HepG2 (cell line): ENCODE measurements around the gene ORC4. TPM values are rescaled to one million over a fixed set of nuclear protein-coding genes. Genes with fewer than 3 reads are reported as not detected.

Source experiments
- ATAC-seq: fragments of 200-7000 bp; cut with Tn5 transposase; 3 replicates; pipeline ENCODE4 v1.9.1; 2020; ENCODE audit warnings: mild to moderate bottlenecking, moderate library complexity
- BruUV-seq: library from RNA; stranded (reverse); fragments of 400-500 nt; replicated peaks from 2 replicates; lab custom pipeline; 2021; lab: Mats Ljungman, UMichigan
- CTCF ChIA-PET: fragments of 300-600 bp; formaldehyde crosslinking; extraction: SDS; loops from one replicate; lab custom pipeline; 2021; ENCODE audit warnings: low total read pairs, inconsistent platforms, low intra/inter-chr PET ratio; lab: Yijun Ruan, JAX
- POLR2A ChIA-PET: fragments of 350-600 bp; sonication (Branson Sonifier 250); formaldehyde crosslinking; loops from one replicate; lab custom pipeline; 2020; ENCODE audit warnings: antibody characterized with exemption, inconsistent platforms; lab: Yijun Ruan, JAX
- DNase-seq: peaks from one replicate; pipeline ENCODE4 v3.0.0-alpha.2; 2015; ENCODE audit warnings: low spot score
- FAIRE-seq: peaks from 3 replicates; lab custom pipeline; 2011; peaks lifted over from hg19 to GRCh38; lab: Jason Lieb, UNC
- H2AFZ ChIP-seq: one replicate; pipeline ENCODE4 v1.6.1; 2011; ENCODE audit warnings: low read length, inconsistent platforms
- H3K27ac ChIP-seq: fragments of 300-600 bp; 3 replicates; pipeline ENCODE4 v1.8.0; 2011; ENCODE audit warnings: mixed run types, mild to moderate bottlenecking, mixed read lengths, low read length, inconsistent platforms; ENCODE audit not compliant: insufficient read depth; ENCODE audit errors: extremely low read length
- H3K27me3 ChIP-seq, 2 experiments: fragments of 200-600 bp in 1 of 2; 2 replicates in 1 of 2; 3 replicates in 1 of 2; pipeline versions ENCODE4 v1.6.0 to v1.8.0; 2011; ENCODE audit warnings: low read length in 2 of 2, mild to moderate bottlenecking in 2 of 2, moderate library complexity in 2 of 2, inconsistent platforms in 1 of 2; ENCODE audit not compliant: insufficient read depth in 2 of 2, control insufficient read depth in 1 of 2
- H3K36me3 ChIP-seq, 2 experiments: fragments of 200-600 bp in 1 of 2; replicated peaks in 1 of 2; 2 replicates in 1 of 2; 3 replicates in 1 of 2; pipeline versions ENCODE4 v1.5.1 to v1.8.0; 2011; ENCODE audit warnings: low read length in 2 of 2, inconsistent platforms in 1 of 2; ENCODE audit not compliant: insufficient read depth in 2 of 2, control insufficient read depth in 1 of 2
- H3K4me1 ChIP-seq: 2 replicates; pipeline ENCODE4 v1.5.1; 2012; ENCODE audit warnings: low read length, inconsistent platforms; ENCODE audit not compliant: insufficient read depth
- H3K4me2 ChIP-seq: 2 replicates; pipeline ENCODE4 v1.6.0; 2011; ENCODE audit warnings: low read depth, low read length, inconsistent platforms
- H3K4me3 ChIP-seq, 3 experiments: fragments of 200-600 bp in 1 of 3; sonication (generic), shearing (Covaris generic) in 1 of 3; replicated peaks in 1 of 3; 2 replicates each; pipeline ENCODE4 v1.5.1; 2011 to 2016; ENCODE audit warnings: low read length in 3 of 3, inconsistent platforms in 2 of 3, low read depth in 2 of 3, mild to moderate bottlenecking in 2 of 3, control low read depth in 1 of 3, mixed read lengths in 1 of 3; ENCODE audit not compliant: insufficient read depth in 1 of 3
- H3K79me2 ChIP-seq: one replicate; pipeline ENCODE4 v1.6.1; 2011; ENCODE audit warnings: low read length, inconsistent platforms; ENCODE audit not compliant: insufficient read depth
- H3K9ac ChIP-seq: 2 replicates; pipeline ENCODE4 v1.6.0; 2011; ENCODE audit warnings: mild to moderate bottlenecking, low read depth, low read length, inconsistent platforms; ENCODE audit not compliant: insufficient read depth
- H3K9me3 ChIP-seq: 2 replicates; pipeline ENCODE4 v1.5.1; 2012; ENCODE audit warnings: mild to moderate bottlenecking, low read length
- H4K20me1 ChIP-seq: 2 replicates; pipeline ENCODE4 v1.6.0; 2011; ENCODE audit warnings: inconsistent platforms, mild to moderate bottlenecking, low read length, moderate library complexity; ENCODE audit not compliant: insufficient read depth
- ETV5 ChIP-seq: IDR thresholded peaks from 2 replicates; pipeline ENCODE4 v1.6.1; 2018; ENCODE audit warnings: missing biosample characterization, missing genetic modification reagents, inconsistent platforms, borderline replicate concordance
- FOXP1 ChIP-seq, 2 experiments: fragments of 450-650 bp in 1 of 2; IDR thresholded peaks; 2 replicates each; pipeline ENCODE4 v1.6.1; 2017 to 2018; ENCODE audit warnings: antibody characterized with exemption in 1 of 2
- HNRNPL ChIP-seq: fragments of 200-400 bp; formaldehyde crosslinking; IDR thresholded peaks from 2 replicates; pipeline ENCODE4 v1.6.1; 2017; ENCODE audit warnings: mild to moderate bottlenecking, low read depth, low read length
- IKZF4 ChIP-seq: sonication (generic); formaldehyde crosslinking; IDR thresholded peaks from 2 replicates; pipeline ENCODE4 v1.5.1; 2020; ENCODE audit warnings: borderline replicate concordance, mild to moderate bottlenecking, low read depth, missing genetic modification reagents; ENCODE audit errors: not compliant biosample characterization
- IRF2 ChIP-seq: IDR thresholded peaks from 2 replicates; pipeline ENCODE4 v1.6.1; 2018; ENCODE audit warnings: missing genetic modification reagents, missing compliant biosample characterization
- JUN ChIP-seq: sonication (generic); formaldehyde crosslinking; IDR thresholded peaks from 2 replicates; pipeline ENCODE4 v1.4.0; 2020; ENCODE audit warnings: mild to moderate bottlenecking, missing genetic modification reagents
- MZF1 ChIP-seq: sonication (generic); formaldehyde crosslinking; IDR thresholded peaks from 2 replicates; pipeline ENCODE4 v1.8.1; 2023; ENCODE audit warnings: mild to moderate bottlenecking, missing genetic modification reagents, borderline replicate concordance
- SIX1 ChIP-seq: sonication (generic); formaldehyde crosslinking; IDR thresholded peaks from 2 replicates; pipeline ENCODE4 v1.4.0; 2020; ENCODE audit warnings: missing genetic modification reagents, borderline replicate concordance
- SNAPC4 ChIP-seq: sonication (generic); formaldehyde crosslinking; IDR thresholded peaks from 2 replicates; pipeline ENCODE4 v1.4.0; 2020; ENCODE audit warnings: mild to moderate bottlenecking, missing genetic modification reagents
- SOX6 ChIP-seq, 2 experiments: fragments of 450-650 bp in 1 of 2; sonication (generic) in 1 of 2; formaldehyde crosslinking in 1 of 2; IDR thresholded peaks; 2 replicates each; pipeline versions ENCODE4 v1.4.0 to v1.6.1; 2017 to 2020; ENCODE audit warnings: antibody characterized with exemption in 1 of 2, mild to moderate bottlenecking in 1 of 2, missing genetic modification reagents in 1 of 2
- SRSF1 ChIP-seq: fragments of 200-400 bp; formaldehyde crosslinking; optimal IDR thresholded peaks from 2 replicates; pipeline ENCODE3; 2017; ENCODE audit warnings: mild to moderate bottlenecking, low read depth, low read length, moderate library complexity
- ZFX ChIP-seq: sonication (generic); formaldehyde crosslinking; IDR thresholded peaks from 2 replicates; pipeline ENCODE4 v1.4.0; 2020; ENCODE audit warnings: mild to moderate bottlenecking, low read depth, missing genetic modification reagents, moderate library complexity
- ZNF383 ChIP-seq: sonication (generic); formaldehyde crosslinking; IDR thresholded peaks from 2 replicates; pipeline ENCODE4 v1.4.0; 2020; ENCODE audit warnings: missing genetic modification reagents, mild to moderate bottlenecking, borderline replicate concordance
- ZNF780A ChIP-seq: sonication (generic); formaldehyde crosslinking; IDR thresholded peaks from 2 replicates; pipeline ENCODE4 v1.8.0; 2022; ENCODE audit warnings: mild to moderate bottlenecking, missing genetic modification reagents, moderate library complexity
- WGBS: methylation state at CpG from one replicate; pipeline ENCODE4 v1.1.6; 2017; ENCODE audit warnings: low lambda C conversion rate; 5-methylcytosine and 5-hydroxymethylcytosine counted together
- in situ Hi-C: cut with HindIII; loops from 2 replicates; pipeline ENCODE4 v1.10.0; 2017; ENCODE audit warnings: low pct_unique_long_range_greater_than_20kb; ENCODE audit not compliant: extremely low pct_ligation_motif_present
- intact Hi-C: fragments of 100-400 bp; cut with micrococcal nuclease; formaldehyde crosslinking; loops from one replicate; pipeline ENCODE4 v1.10.0; 2022; ENCODE audit not compliant: unreplicated experiment
- polyA plus RNA-seq, 8 experiments: library from polyadenylated mRNA; depleted of rRNA in 3 of 8; stranded (reverse) in 7 of 8; unstranded in 1 of 8; fragments of >200 nt; fragmentation: Illumina TruSeq in 4 of 8; extraction: Trizol in 4 of 8; gene quantifications; 2 replicates each; pipeline versions ENCODE4 v1.2.1 to v1.2.3, GENCODE V29; 2011 to 2016; ENCODE audit warnings: low read depth in 4 of 8, missing spikeins in 1 of 8, mixed read lengths in 1 of 8; ENCODE audit not compliant: insufficient read depth in 1 of 8
- total RNA-seq, 5 experiments: library from RNA; depleted of rRNA; stranded (reverse); fragments of >200 nt; fragmentation: Illumina TruSeq; extraction: Trizol; gene quantifications; 2 replicates each; pipeline ENCODE4 v1.2.3, GENCODE V29; 2016; ENCODE audit warnings: low read depth in 1 of 5

Gene ORC4
- total and polyA plus RNA-seq, 2 of the 13 experiments (the other 11 are each of a cell fraction or from before 2014, with no cell fraction given), result 28.6 to 84.8 TPM

DNA sequence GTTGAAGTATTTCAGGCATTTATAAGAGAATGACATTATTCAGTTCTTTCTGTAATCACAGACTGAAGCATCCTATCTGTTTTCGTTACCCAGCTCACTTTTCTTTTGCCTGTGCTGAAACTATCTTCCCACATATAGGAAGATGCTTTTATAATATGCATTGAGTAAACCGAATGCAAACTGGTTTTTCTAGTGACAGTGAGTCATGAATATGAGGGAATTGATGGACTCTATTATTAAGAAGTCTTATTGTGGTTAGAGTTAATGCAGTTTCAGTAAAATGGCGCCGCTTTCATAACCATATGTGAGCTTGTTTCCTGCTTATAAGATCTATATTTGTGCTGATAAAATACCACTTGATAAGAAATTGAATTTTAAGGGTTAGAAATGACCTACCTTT is 116.5 kb downstream of the ORC4 start:
- Histone ChIP-seq H4K20me1 (no peaks in the 10 kb centered on the region), H2AFZ (no peak overlapping the region), H3K36me3 (peaks cover 3 to 13% of the 10 kb centered on the region in 2 experiments; a peak in 4 of 5 replicates), H3K27ac (no peak overlapping the region), H3K4me2 (no peak overlapping the region), H3K4me1 (no peaks in the 10 kb centered on the region), H3K9ac (no peak overlapping the region), H3K4me3 (no peak overlapping the region), H3K79me2 (no peaks in the 10 kb centered on the region), H3K27me3 (no peaks in the 10 kb centered on the region), H3K9me3 (no peaks in the 10 kb centered on the region)
- ChIA-PET CTCF (no interaction called here), POLR2A (no interaction called here)
- intact Hi-C loops (no loop called here), in situ Hi-C loops (loop anchor here (25.0 kb wide), 2 partner anchors 292 to 517 kb away; no protein-coding TSS in a partner anchor)
- TF ChIP-seq SOX6 (IDR thresholded peaks at IDR 0.05) (no peak), SOX6 (CRISPR knock-in tag; IDR thresholded peaks at IDR 0.05) (no peak), ETV5 (CRISPR knock-in tag) (no peak)
- BruUV-seq, result no TSS peak
- FAIRE-seq (no peak), ATAC-seq (no peak), DNase-seq (no peak)
- 96% methylated on average over 4 of the region's 4 CpGs for WGBS

- no peaks in the 10 kb centered on the region for H3K27me3 ChIP-seq
- ATAC-seq (no peak), DNase-seq (no peak), FAIRE-seq (no peak)
- peaks cover 69% of the 10 kb centered on the region for H3K79me2 ChIP-seq
- 96% methylated on average over 3 of the region's 3 CpGs for WGBS
- intact Hi-C loops (no loop called here), in situ Hi-C loops (no loop called here)
- peaks cover 3% of the 10 kb centered on the region; the same call in 1 of the 2 replicates for H4K20me1 ChIP-seq
- no peaks in the 10 kb centered on the region for H3K36me3 ChIP-seq
- H3K9me3 ChIP-seq, result no peaks in the 10 kb centered on the region
- TF ChIP-seq ZNF780A, result no peak
- TF ChIP-seq JUN (CRISPR knock-in tag), result no peak
- TF ChIP-seq MZF1 (CRISPR knock-in tag), result no peak
- no peak for TF ChIP-seq IKZF4
- no peak for TF ChIP-seq ZFX (CRISPR knock-in tag)
- no peak for TF ChIP-seq SNAPC4 (CRISPR knock-in tag)
- no peak for TF ChIP-seq SRSF1
- no peak for TF ChIP-seq IRF2 (CRISPR knock-in tag)
- TF ChIP-seq ZNF383 (CRISPR knock-in tag), result no peak
- no peak for TF ChIP-seq FOXP1 (IDR thresholded peaks at IDR 0.05)
- no peak for TF ChIP-seq FOXP1 (CRISPR knock-in tag; IDR thresholded peaks at IDR 0.05)
- no peak for TF ChIP-seq SIX1 (CRISPR knock-in tag)
- TF ChIP-seq HNRNPL, result no peak
- ChIA-PET CTCF (no interaction called here), POLR2A (no interaction called here)
- H3K4me3 ChIP-seq, result no peak overlapping the region
- peaks cover 12% of the 10 kb centered on the region for H3K4me1 ChIP-seq
- BruUV-seq, result no TSS peak
- no peak overlapping the region for H2AFZ ChIP-seq
- no peak overlapping the region for H3K4me2 ChIP-seq
- no peak overlapping the region for H3K27ac ChIP-seq
- no peak overlapping the region for H3K9ac ChIP-seq
Observed at GRCh38 chr2:147888680-147889079, 131.9 kb downstream of the ORC4 start.
